ENCODE data around the gene NFIX.

Gene NFIX

DNA sequence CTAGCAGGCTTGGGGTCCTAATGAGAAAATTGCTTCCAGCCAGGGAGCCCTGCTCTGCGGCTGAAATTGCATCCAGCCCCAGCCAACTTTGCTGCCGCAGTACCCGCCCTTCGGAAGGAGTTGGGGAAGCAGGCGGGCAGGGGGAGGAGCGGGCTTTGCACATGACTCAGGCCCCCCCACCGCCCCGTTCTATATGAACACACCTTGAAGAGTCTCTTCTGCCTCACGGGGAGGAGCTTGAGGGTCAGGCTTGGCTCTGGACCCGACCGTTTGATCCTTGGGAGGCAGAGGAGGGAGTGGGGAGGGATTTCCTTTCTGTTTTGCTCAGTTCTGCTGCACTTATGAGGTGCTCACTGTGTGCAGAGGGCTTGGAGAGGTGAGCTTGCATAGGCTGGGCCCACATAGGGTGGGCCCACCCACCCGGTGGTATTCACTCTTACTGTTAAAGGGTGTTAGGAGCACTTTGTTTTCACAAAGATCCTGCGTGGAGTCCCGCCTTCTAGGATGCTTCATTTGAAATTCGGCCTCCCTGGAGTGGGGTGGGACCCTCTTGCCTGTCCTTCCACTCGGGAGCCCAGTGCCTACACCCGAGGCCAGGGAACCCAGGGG, 60.9 kb downstream of the NFIX start:
- DNase-seq (ENCODE audit: low read depth in 2 of 2): no peak

GRCh38 chr19:13057147-13057572, 61.9 kb downstream of the NFIX start:
- DNase-seq (ENCODE audit: low read depth in 2 of 2): no peak

DNA sequence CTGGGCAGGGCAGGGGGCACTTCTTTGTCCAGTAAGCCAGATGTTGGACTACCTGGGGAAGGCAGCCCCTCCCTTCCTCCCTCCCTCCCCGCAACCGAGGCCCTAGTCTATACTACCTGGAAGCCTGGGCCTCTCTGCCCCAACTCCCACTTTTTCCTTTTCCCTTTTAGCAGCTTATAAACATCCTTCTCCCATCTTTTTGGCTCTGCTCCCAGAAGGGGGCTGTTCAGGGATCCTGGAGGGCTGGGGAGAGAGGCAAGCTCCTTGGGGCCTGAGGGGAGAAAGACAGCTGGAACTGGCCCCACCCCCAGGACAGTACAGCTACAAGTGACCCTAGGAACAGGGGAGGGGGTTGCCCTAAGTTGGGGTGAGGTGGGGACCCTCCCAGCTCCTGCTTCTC, 62.5 kb downstream of the NFIX start:
- no peak for DNase-seq (ENCODE audit: low read depth in 2 of 2)

- no peak for DNase-seq (ENCODE audit: low read depth in 2 of 2)
These were observed 63.8 kb downstream of the NFIX start for GRCh38 chr19:13058951-13059660.

- no peak for DNase-seq (ENCODE audit: low read depth in 2 of 2)
These were observed 65.1 kb downstream of the NFIX start for GRCh38 chr19:13060233-13060963.

DNA sequence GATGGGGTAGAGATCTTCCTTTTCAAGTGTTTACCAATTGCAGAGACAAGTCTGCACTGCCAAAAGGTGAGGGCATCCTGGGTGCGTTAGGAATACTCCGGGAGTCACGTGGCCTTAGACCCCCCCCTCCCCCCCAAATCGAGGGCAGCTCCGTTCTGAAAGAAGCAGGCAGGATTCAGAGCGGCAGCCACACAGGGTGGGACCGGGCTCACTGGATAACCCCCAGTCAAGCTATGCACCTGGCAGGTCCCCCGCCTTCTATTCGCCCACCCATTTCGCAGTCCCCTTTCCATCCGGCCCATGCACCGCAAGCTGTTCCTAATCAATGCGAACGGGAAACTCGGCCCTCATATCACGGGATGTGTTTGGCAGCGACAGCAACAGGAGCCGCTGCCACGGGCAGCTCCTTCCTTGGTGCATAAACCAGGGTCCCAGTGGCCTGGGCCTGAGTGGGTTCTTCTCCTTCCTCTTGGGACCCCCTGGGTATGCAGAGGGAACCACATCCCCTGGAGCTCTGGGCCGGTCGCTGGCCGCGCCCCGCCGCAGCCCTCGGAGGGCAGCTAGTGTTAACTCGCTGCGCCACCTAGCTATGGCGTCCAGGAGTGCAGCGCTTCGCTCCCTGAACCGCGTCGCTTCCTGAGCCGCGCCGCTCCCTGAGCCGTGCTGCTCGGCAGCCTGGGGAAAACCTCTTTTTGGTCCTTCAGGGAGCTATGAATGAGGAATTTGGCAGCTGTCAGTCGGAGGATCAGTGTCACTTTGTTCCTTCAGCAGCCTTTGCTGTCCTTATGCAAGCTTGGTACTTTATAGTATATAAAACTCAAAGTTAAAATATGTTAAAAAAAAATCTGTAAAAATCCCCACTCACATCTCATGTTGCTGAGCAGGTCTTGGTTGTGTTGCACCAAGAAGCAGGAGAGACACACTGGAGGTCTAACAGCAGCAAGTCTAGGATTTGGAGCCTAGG, 66.0 kb downstream of the NFIX start:
- peak; percentile 68 to 77 for DNase-seq (ENCODE audit: low read depth in 2 of 2)

GRCh38 chr19:13062317-13062716, 67.0 kb downstream of the NFIX start:
- DNase-seq (ENCODE audit: low read depth in 2 of 2): no peak

DNA sequence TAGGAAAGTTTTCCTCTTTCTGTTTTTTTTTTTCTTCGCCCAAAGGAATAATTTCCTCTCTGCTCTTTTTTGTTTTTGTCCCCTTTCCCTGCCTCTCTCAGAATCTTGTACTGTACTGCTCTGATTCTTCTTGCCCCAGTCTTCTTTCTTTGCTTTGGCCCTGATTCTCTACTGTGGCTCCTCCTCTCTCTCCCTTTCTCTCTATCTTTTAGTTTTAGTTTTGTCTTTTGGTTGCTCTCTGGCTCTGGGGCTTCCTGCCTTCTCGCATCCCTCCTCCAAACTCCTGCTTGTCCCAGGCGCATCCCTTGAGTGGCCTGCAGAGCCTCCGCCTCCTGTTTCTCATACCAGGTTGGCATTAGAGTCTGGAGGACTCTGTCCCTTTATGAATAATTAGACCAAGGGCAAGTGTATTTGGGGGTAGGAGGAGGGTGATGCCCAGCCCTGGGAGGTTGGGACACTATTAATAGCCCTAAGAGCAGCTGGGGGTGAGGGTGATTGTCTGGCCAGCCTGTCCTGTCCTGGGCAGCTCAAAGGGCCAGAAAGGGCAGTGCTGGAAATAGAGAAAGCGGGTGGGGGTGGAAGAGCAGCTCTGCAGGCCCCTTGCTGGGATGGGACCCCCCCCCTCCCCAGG, 68.3 kb downstream of the NFIX start:
- DNase-seq (ENCODE audit: low read depth in 2 of 2): no peak

GRCh38 chr19:13064092-13064489, 68.8 kb downstream of the NFIX start:
- DNase-seq (ENCODE audit: low read depth in 2 of 2): no peak

DNA sequence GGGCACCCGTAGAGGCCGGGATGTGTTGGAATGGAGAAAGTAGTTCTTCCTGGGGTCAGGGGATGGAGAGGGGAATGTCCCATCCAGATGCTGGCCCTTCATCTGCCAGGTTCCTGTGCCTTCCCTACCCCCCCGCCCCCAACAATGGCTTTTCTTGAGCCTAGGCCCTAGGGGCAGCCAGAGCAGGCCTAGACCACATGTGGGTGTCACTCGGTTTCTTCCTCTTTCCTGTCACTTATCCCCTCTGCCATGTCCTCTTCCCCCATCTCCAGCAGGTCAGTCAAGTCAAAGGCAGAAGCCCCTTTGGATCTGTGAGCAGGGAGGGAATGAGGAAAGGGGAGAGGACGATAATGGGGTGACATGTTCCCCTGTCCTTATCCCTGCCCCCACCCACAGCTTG, 71.0 kb downstream of the NFIX start:
- DNase-seq (ENCODE audit: low read depth in 2 of 2): no peak

- DNase-seq (ENCODE audit: low read depth in 2 of 2): no peak
These were observed 71.9 kb downstream of the NFIX start for GRCh38 chr19:13066933-13067807.

DNA sequence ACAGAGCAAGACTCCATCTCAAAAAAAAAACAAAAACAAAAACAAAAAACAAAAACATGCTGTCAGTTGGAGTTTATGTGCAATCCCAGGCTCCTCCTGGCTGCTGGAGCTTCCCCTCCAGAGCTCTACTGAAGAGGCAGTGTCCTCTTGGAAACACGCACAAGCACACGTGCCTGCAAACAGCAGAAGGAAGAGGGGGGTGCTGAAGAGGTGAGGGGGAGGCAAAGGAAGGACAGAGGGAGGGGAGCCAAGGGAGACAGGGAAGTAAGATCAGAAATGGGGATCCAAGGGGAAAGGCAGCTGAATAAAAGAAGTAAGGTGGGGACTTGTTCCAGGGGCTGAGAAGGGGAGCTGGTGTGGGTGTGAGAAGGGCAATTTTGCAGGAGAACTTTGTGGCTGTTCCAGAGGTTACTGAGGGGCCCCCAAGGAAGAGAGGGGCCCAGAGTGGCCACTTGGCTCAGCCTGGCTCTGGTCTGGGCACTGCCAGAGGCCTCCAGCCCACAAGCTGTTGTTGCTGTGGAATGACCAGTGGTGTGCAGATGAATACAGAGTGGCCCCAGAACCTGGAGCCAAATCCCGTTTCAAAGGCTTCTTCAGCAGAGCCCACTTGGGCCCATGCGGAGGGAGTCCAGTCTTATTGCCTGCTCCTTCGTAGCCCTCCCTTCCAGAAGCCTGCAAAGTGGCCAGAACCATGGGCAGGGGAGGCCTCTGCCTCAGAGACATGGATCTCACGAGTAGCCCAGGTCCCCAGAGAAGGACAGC, 73.0 kb downstream of the NFIX start:
- no peak for DNase-seq (ENCODE audit: low read depth in 2 of 2)

DNA sequence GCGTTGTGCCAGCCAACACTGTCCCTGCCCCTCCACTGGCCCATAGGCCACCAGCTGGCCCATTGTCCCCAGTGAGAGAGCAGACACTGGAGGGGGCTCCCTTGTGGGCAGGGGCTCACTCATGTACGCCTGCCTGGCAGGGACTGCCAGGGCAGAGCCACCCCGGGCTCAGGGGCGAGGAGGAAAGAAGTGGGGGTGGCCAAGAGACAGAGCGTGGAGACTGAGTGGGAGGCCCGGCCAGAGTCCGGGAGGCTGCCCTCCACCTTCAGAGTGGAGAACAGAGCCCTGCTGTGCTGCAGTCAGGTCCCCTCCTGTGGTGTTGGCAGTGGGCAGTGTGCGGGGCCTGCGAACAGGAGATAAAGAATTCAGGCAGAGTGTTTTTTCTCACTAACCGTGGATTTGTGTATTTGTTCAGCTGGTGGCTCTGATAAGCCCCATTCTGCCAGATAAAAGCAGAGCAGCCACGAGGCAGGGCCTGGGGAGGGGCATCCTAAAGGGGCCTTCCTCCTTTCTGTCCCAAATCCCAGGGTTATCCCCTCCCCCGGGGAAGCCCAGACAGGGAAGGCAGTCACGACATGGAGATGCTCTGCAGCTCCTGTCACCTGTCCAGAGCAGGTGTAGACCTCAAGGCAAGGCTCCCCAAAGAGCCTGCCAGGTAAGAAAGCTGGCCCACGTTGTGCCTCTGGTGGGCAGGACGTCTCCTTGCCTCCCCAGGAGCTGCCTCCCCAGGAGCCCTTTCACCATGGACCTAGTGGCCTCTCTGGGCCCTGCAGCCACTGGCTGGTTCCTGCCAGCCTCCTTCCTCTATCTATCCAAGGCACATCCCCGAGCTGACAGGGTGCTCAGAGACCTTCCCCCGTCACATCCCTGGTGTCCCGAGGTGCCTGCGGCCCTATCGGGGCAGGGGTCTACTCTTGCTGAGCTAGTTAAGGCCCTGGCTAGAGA, 74.4 kb downstream of the NFIX start:
- DNase-seq (ENCODE audit: low read depth in 2 of 2): no peak

DNA sequence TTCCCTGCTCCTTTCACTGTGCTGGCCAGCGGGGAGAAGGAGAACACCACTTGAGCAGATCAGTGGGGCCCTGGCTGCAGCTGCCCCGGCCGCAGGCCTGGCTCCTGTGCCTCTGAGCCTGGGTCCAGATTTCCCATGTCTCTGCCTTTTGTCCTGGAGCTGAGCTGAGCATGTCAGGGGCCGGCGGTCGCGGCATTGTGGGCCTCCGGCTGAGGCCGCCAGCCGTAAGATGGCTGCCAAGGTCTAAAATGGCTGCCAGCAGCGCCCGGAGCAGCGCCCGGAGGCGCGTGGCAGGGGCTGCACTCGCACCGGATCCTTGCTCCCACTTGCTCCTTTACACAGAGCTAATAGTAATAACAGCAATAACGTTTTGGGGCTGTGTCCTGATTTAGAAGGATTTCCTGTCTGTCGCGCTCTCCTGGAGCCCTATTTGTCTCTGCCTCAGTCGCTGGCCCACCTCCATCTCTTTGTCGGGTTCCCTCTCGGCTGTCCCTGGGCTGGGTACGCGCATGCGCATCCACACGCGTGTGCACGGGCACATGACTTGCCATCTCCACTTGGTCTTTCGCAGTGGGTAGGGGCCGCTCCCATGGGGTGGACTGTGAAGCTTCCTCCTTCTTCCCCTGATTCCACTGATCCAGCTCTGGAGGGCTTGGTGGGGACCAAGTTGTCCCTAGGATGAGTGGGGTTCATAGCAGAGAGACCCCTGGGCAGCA, 75.3 kb downstream of the NFIX start:
- no peak for DNase-seq (ENCODE audit: low read depth in 2 of 2)

- no peak for DNase-seq (ENCODE audit: low read depth in 2 of 2)
These were observed 76.3 kb downstream of the NFIX start for GRCh38 chr19:13071444-13072187.

DNA sequence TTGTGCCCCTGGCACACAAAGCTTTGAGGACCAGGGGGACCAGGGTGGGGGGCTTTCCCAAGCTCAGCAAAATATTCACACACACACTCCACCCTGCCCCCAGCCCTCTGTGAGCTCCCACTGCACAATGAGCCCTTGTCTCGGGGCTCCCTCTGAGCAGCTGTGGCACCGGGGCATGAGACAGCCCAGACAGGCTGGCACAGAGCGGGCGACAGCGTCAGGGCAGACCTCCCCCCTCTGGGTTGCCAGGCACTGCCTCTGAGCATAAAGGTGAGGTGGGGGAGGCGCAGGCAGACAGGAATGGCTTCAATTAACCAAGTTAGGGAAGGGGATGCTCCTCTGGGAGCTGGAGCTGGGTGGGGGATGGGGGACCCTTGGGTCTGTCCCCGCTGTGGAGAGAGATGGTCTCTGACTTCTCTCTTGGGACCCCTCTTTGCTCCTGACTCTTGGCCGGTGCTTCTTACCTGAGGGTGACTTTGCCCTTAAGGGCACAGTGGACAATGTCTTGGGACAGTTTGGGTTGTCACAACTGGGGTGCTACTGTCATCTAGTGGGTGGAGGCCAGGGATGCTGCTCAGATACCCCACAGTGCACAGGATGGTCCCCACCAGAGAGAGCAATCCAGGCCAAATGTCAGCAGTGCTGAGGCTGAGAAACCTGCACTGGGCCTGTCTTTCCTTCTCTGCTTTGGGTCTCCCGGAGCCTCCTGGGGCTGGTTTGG, 77.1 kb downstream of the NFIX start:
- DNase-seq (ENCODE audit: low read depth in 2 of 2): no peak

All from stimulated activated CD8-positive, alpha-beta memory T cell treated with anti-CD3 and anti-CD28 coated beads, Interleukin-2, amount 100 ng/mL, for 48 hours (primary cell).